ENCODE data around the gene GRIA3.
"Not testable (repeated sequence)": the region's sequence is repeated elsewhere in the genome, so short reads cannot be mapped to it uniquely, and the experiment has no call there.

GRIA3 gene

GRCh38 chrX:123477673-123478072, 293.6 kb downstream of the GRIA3 start:
- no peak for DNase-seq

GRCh38 chrX:123481913-123482851, 298.1 kb downstream of the GRIA3 start:
- peak; percentile 68 for DNase-seq

GRCh38 chrX:123486297-123486696, 302.2 kb downstream of the GRIA3 start:
- no peak for DNase-seq

- DNase-seq: no peak
Observed at GRCh38 chrX:123487236-123487635, 303.2 kb downstream of the GRIA3 start.

DNA sequence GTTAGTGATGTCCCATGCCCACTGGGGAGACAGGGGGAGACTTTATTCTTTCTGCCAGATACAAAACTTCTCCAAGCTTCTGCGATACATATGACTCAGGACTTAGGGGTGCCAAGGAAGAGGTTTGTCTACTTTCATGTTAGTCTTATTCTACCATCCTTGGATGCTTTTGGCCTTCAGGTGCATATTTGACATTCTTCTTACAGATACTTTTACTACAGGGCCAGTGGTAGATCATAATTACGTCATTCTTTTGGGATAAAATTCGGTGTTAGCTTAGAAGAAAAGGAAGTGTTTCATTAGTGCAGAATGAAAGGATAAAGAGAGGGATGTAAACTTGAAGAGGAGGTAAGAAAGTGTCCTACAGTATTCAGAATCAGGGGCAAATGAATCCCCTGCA, 303.6 kb downstream of the GRIA3 start:
- DNase-seq: no peak

GRCh38 chrX:123489011-123489410, 304.9 kb downstream of the GRIA3 start:
- DNase-seq: no peak

GRCh38 chrX:123493857-123494256, 309.8 kb downstream of the GRIA3 start:
- no peak for DNase-seq

- DNase-seq: no peak
Observed at GRCh38 chrX:123499787-123500186, 315.7 kb downstream of the GRIA3 start.

DNA sequence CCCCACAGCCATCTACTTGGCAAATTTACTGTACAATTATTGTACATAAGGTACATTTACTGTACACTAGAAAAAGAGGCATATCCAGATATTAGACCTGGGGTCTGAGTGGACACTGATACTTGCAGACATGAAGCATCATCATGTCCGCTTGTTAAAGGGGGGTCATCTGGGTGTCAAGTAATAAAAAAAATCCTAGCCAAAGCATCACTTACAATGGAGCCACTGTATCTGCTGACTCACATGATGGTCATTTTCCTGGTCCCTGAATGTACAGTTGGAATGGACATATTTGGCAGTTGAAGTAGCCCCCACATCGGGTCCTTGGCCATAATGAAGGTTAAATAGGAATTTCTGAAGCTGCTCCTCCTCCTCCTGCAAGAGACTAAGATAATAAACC, 320.0 kb downstream of the GRIA3 start:
- no peak for DNase-seq

- DNase-seq: no peak
Observed at GRCh38 chrX:123504630-123505270, 320.7 kb downstream of the GRIA3 start.

DNA sequence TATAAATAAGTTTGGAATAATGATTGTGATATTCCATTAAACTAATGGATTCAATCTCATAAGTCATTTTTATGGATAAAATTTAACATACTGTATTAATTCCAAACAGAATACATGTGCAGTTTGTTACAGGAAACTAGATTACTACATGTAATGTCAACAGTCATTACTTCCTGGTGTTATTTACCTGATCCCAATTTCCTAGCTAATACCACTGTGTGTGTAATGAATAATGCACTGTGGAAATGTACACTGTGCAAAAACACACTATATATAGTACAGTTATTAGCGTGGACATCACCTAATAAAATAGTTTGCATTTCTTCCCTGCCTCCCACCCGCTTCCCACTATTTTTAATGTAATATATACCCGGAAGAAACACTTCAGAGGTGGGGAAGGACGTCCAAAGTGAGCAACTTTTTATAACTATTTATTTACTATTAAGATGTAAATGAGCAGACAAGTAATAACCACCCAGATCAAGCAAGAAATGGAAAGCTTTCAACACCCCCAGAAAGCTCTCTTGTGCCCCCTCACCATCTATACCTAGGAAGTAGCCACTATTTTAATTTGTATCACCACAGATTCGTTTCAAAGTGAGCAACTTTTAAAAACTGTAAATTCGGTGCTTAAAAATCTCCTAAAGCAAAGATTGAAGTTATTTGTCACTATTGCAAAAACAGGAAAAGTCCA, 329.7 kb downstream of the GRIA3 start:
- DNase-seq: no peak

GRCh38 chrX:123514279-123514640, 330.2 kb downstream of the GRIA3 start:
- not testable (repeated sequence) for DNase-seq

DNA sequence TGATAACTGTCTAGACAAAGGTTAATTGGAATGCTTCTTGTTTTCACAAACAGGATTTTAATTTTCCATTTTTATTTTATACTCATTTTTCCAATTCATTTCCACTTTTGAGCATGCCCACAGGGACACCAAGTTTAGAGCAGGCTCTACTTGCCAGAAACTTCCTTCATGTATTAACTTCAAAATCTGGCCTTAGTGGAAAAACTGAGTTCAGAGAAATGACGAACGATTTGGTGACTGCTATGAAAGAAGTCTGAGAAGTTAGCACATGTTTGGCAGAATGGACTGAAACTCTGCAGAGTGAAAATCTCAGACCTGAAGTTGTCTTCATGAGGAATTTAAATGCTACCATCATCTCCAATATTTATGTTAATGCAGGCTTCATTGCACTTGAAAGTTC, 334.7 kb downstream of the GRIA3 start:
- DNase-seq: no peak

DNA sequence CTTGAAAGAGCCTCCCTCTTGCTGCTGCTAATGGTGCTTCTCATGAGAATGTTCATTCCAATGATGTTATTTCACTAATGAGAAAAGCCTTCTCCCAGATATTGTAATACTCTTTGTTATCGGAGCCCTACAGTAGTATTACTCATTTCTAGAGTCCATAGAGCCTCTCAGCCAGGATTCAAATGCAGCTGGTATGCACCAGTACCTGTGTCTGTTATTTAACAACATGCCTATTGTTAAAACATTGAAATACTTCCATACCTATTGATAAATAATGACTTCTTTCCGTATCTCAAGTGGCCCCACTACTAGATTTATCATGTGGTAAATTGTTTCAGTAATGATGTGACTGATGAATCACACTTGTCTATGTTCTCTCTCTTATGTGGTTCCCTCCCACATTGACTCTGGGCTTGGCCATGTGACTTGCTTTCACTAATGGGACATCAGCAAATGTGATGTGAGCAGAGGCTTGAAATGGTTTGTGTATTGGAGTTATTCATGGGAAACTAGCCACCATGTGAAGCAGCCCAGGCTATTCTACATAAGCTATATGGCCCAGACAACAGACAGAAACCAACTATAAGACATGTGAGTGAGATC, 341.1 kb downstream of the GRIA3 start:
- DNase-seq: no peak

GRCh38 chrX:123530726-123531125, 346.6 kb downstream of the GRIA3 start:
- not testable (repeated sequence) for DNase-seq
